KOPT-K1 (cell line): ENCODE data around the gene ADGRE3.
"Not testable (repeated sequence)": the region's sequence is repeated elsewhere in the genome, so short reads cannot be mapped to it uniquely, and the experiment has no call there.

Experiments used
- H3K27ac ChIP-seq: fragments of 200-600 bp; sonication (generic); 2 replicates; pipeline ENCODE4 v1.5.1; 2016; ENCODE audit warnings: antibody characterized with exemption, mild to moderate bottlenecking, low read depth, low read length; ENCODE audit not compliant: poor library complexity, severe bottlenecking
- H3K36me3 ChIP-seq: fragments of 200-600 bp; sonication (generic); 2 replicates; pipeline ENCODE4 v1.5.1; 2017; ENCODE audit warnings: antibody characterized with exemption, mild to moderate bottlenecking, low read length, moderate library complexity; ENCODE audit not compliant: insufficient read depth
- H3K9me3 ChIP-seq: fragments of 200-600 bp; sonication (generic); 2 replicates; pipeline ENCODE4 v1.5.1; 2017; ENCODE audit warnings: antibody characterized with exemption, low read length, mild to moderate bottlenecking; ENCODE audit not compliant: insufficient read depth, poor library complexity, severe bottlenecking

The ADGRE3 gene

DNA sequence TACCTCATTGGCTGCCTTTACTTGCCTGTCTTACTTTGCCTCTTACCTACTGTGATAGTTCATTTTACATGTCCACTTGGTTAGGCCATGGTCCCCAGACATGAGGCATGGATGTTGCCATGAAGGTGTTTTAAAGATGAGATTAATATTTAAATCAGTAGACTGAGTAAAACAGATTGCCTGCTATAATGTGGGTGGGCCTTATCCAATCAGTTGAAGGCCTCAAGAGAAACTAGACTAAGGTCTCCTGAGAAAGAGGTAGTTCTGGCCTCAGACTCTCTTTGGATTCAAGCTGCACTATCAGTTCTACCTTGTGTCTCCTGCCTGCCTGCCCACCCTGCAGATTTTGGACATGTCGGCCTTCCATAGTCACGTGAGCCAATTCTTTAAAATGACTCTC lies 26.1 kb downstream of the ADGRE3 start:
- no peaks in the 10 kb centered on the region for H3K36me3 ChIP-seq
- no peak overlapping the region for H3K27ac ChIP-seq
- no peaks in the 10 kb centered on the region for H3K9me3 ChIP-seq

DNA sequence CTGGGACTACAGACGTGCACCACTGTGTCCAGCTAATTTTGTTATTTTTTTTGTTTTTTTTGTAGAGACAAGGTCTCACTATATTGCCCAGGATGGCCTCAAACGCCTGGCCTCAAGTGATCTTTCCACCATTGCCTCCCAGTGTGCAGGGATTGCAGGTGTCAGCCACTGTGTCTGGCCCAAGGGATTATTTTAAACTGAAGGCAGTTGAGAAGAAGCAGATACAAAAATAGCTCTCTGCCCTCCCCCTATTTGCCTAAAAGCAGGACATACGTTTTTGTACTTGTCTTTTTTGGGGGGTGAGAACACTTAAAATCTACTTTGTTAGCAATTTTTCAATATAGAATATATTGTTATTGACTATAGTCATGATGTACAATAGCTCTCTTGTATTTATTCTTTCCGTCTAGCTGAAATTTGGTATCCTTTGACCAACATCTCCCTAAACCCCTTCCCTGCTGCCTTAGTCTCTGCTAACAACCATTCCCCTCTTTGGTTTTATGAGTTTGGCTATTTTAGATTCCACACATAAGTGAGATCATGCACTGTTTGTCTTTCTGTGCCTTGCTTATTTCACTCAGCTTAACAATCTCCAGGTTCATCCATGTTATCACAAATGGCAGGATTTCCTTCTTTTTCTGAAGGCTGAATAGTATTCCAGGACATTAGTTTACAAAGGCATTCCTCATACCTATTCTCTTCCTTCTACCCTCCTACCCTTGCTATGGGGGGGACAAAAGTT lies 34.9 kb downstream of the ADGRE3 start:
- Histone ChIP-seq H3K27ac (no peak overlapping the region), H3K36me3 (no peaks in the 10 kb centered on the region), H3K9me3 (peaks cover 12% of the 10 kb centered on the region)

DNA sequence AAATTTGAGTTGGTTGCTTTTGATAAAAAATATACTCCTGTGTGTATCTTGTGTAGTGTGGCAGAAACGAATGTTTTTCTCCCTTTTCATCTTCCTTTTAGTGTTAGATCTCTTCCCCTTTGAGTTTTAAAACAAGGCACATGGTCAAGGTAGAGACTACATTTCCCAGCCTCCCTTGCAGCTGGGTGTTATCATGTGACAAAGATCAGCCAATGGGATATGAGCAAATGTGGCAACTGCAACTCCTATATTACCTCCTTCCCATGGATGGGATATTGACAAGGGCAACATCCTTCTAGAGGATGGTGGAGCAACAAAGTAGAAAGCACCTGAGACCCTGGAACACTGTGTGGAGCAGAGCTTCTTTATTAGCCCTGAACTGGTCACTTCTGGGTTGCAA lies 42.4 kb downstream of the ADGRE3 start:
- no peaks in the 10 kb centered on the region for H3K36me3 ChIP-seq
- H3K9me3 ChIP-seq = peaks cover 13% of the 10 kb centered on the region
- H3K27ac ChIP-seq = no peak overlapping the region

DNA sequence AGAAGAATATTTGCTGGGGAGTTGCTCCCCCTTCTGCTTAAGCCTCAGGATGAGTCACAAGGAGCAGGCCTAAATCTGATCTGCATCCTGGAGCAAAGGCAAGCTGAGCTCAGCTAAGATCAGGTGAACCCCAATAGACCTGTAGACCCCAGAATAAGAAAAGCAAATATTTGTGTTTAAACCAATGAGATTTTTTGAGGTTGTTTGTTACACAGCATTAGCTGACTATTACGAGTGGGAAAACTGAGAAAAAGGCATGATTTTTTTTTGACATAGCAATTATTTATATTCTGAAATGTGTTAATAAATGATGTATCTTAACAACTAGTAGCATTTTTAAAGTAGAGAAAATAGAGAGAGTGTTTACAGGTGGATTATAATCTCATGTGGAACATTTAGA lies 45.1 kb downstream of the ADGRE3 start:
- peaks cover 9% of the 10 kb centered on the region for H3K9me3 ChIP-seq
- H3K27ac ChIP-seq = no peak overlapping the region
- H3K36me3 ChIP-seq = no peaks in the 10 kb centered on the region

DNA sequence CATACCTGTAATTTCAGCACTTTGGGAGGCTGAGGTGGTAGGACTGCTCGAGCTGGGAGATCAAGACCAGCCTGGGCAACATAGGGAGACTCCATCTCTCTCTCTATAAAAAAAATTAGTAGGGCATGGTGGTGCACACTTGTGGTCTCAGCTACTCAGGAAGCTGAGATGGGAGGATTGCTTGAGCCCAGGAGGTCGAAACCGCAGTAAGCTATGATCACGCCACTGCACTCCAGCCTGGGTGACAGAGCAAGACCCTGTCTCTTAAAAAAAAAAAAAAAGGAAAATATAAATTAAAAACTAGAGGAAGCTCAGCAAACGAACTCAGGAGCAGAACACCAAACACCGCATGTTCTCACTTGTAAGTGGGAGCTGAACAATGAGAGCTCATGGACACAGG lies 50.2 kb downstream of the ADGRE3 start:
- H3K9me3 ChIP-seq, H3K36me3 ChIP-seq, H3K27ac ChIP-seq: not testable (repeated sequence)

DNA sequence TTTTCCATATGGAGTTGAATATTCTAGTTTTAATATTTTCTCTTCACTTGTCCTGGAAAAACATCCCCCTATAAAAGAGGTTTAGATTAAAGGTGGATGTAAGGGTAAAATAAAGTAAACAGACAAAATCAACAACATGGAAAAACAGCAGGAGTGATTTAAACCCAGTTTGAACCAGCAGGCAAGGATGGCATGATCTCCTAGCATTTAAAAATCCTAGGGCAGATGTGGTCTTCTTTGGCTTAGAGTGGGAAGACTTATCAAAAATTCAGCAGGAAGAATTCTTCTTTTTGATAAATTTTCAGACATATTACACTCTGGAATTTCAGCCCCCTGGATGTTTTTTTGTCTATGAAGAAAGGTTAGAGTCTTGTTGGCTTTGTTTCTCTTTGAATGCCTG lies 55.2 kb downstream of the ADGRE3 start:
- Histone ChIP-seq H3K9me3 (peaks cover 21% of the 10 kb centered on the region), H3K36me3 (no peaks in the 10 kb centered on the region), H3K27ac (no peak overlapping the region)

DNA sequence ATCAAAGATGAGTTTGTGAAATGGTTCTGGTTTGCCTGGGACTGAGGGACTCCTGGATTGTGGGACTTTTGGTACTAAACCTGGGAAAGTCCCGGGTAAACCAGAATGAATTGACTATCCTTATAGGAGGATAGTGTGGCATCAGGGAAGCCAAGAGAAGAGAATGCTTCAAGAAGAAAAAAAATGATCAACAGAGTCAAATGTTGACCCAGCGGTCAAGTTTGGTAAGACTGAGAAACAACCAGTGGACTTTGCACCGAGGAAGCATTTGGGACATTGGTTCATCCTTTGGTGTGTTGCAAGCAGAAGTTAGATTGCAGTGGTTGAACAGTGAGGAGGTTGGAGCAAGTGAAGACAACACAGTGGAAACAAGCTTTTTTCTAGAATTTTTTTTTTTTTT lies 58.2 kb downstream of the ADGRE3 start:
- Histone ChIP-seq H3K9me3 (peaks cover 21% of the 10 kb centered on the region), H3K36me3 (no peaks in the 10 kb centered on the region), H3K27ac (no peak overlapping the region)

DNA sequence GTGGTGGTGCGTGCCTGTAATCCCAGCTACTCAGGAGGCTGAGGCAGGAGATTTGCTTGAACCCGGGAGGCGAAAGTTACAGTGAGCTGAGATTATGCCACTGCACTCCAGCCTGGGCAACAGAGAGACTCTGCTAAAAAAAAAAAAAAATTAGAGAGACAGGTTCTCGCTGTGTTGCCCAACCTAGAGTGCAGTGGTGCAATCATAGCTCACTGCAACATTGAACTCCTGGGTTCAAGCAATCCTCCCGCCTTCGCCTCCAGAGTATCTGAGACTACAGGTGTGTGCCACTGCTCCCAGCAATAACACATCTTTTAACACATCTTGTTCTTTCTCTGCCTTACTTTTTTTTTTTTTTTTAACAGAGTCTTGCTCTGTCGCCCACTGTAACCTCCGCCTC lies 59.0 kb downstream of the ADGRE3 start:
- no peaks in the 10 kb centered on the region for H3K36me3 ChIP-seq
- peaks cover 21% of the 10 kb centered on the region for H3K9me3 ChIP-seq
- H3K27ac ChIP-seq = no peak overlapping the region

DNA sequence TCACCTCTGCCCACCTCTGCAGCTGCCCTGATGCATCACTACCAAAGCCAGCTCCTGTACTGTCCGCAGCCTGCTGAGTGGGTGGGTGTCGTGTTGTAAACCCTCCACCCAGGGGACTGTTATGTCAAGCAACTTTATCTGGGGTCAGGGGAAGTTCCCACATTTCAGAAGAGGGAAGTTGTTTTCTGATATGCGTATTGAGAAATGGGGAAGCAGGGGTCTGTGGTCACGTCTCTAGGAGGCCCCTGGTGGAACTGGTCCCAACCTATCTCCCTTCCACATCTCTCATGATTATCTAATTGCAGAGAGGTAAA lies 60.6 kb downstream of the ADGRE3 start:
- peaks cover 10% of the 10 kb centered on the region for H3K9me3 ChIP-seq
- H3K27ac ChIP-seq = no peak overlapping the region
- H3K36me3 ChIP-seq = no peaks in the 10 kb centered on the region

DNA sequence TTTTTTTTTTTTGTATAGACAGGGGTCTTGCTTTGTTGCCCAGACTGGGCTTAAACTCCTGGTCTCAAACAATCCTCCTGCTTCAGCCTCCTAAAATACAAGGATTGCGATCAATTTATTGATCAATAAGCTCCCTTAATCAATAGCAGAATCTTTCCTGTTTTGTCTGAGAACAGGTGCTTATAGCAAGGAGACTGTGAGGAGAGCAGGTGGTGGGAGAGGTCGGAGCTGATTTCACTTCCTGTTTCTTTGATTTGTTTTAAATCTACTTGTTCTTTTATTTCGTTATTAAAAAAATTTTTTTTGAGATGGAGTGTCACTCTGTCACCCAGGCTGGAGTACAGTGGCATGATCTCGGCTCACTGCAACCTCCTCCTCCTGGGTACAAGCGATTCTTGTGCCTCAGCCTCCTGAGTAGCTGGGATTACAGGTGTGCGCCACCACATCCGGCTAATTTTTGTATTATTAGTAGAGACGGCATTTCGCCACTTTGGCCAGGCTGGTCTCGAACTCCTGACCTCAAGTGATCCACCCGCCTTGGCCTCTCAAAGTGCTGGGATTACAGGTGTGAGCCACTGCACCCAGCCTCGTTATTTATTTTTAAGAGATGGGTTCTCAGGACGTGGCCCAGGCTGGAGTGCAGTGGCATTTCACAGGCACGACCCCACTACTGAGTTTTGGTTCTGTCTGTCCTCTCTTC lies 61.1 kb downstream of the ADGRE3 start:
- H3K27ac ChIP-seq, H3K9me3 ChIP-seq, H3K36me3 ChIP-seq: not testable (repeated sequence)

DNA sequence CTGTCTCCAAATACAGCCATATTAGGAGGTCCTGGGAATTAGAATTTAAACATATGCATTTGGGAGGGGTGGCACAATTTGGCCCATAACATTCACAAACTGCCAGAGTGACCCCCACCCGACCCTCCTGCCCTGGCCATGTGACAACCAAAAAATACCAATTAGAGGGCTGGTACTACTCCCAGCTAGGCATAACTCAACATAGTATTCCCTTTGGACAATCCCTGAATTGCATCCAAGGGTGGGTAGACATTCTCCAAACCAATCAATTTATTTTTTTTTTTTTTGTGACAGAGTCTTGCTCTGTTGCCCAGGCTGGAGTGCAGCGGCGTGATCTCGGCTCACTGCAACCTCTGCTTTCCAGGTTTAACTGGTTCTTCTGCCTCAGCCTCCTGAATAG lies 62.0 kb downstream of the ADGRE3 start:
- H3K27ac ChIP-seq = no peak overlapping the region
- H3K36me3 ChIP-seq = no peaks in the 10 kb centered on the region
- H3K9me3 ChIP-seq = no peaks in the 10 kb centered on the region

DNA sequence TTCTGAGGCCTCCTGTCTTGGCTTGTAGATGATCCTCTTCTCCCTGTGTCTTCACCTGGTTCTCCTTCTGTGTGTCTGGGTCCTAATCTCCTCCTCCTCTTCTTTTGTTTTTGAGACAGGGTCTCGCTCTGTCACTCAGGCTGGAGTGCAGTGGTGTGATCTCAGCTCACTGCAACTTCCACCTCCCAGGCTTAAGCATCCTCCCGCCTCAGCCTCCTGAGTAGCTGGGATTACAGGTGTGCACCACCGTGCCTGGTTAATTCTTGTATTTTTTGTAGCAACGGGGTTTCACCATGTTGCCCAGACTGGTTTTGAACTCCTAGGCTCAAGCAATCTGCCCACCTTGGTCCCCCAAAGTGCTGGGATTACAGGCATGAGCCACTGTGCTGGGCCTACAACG lies 62.4 kb downstream of the ADGRE3 start:
- not testable (repeated sequence) for H3K27ac ChIP-seq, H3K9me3 ChIP-seq, H3K36me3 ChIP-seq

DNA sequence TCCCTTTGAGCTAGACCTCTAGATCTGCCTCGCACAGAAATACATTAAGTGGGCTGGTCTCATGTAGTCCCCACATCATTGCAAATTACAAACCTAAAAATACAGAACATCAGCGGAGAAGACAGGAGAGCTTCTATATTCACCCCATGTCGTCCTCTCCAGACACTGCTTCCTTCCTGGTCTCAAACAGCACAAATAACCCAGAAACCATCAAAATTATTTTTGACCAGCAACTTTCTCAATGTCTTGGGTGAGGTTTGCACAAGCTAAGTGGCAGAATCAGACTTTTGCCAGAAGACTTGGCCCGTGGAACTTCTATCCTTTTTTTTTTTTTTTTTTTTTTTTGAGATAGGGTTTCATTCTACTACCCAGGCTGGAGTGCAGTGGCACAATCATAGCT lies 63.6 kb downstream of the ADGRE3 start:
- no peaks in the 10 kb centered on the region for H3K9me3 ChIP-seq
- H3K27ac ChIP-seq = no peak overlapping the region
- H3K36me3 ChIP-seq = no peaks in the 10 kb centered on the region

DNA sequence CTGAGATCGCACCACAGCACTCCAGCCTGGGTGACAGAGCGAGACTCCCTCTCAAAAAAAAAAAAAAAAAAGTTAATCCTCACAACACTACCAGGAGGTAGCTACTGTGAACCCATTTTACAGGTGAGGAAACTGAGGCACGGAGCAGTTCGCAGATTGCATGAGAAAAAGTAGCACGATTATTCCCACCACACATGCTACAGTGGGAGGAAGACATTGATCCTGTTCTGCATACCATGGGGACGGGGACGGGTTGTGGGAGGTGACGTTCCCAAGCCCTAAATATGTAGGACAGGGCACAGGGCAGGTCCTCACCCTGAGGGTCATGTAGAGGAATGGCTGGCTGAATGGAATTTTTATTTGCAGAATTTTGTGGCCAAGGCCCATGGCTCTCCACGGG lies 68.0 kb downstream of the ADGRE3 start:
- Histone ChIP-seq H3K36me3 (no peaks in the 10 kb centered on the region), H3K27ac (no peak overlapping the region), H3K9me3 (no peaks in the 10 kb centered on the region)

DNA sequence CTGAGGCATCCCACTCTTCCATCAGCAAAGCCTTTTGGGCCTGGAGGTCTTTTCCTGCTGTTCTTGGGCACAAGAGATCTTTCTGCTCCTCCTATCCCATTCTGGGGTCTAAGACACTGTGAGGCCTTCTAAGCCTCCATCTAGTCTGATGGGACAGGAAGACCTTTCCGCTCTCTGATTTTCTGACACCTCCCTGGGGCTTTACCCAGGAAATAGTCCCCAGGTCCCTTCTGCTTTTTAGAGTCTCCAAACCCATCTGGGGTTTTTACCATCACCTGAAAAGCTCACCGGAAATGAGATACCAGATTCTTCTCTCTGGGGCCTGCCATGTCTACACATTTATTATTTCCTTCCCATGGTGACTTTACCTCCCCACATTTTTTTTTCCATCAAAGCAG lies 70.7 kb downstream of the ADGRE3 start:
- no peaks in the 10 kb centered on the region for H3K36me3 ChIP-seq
- no peaks in the 10 kb centered on the region for H3K9me3 ChIP-seq
- H3K27ac ChIP-seq = no peak overlapping the region

DNA sequence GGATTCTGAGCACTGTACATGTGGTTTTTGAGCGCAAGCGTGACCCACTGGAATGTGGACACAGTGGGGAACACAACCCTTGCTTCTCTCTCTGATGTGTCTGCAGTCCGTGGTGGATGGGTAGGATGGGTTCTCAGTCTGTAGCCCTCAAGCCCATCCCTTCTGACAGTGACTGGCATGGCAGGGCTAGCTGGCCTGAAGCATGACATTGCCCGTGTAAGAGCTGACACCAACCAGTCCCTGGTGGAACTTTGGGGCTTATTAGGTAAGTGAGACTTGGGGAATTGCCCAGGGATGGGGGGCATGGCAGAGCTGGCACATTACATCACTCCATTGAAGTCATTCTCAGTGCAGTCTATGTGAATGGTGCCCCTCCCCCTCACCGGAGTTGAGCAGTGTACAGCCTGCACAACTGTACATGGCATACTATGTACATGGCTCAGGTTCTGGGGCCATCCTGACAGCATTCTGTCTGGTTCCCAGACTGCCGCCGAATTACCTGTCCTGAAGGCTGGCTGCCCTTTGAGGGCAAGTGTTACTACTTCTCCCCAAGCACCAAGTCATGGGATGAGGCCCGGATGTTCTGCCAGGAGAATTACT lies 75.0 kb downstream of the ADGRE3 start:
- no peak overlapping the region for H3K27ac ChIP-seq
- H3K9me3 ChIP-seq = no peaks in the 10 kb centered on the region
- no peaks in the 10 kb centered on the region for H3K36me3 ChIP-seq
